ENCODE results near the gene CLIP4. TPM values are rescaled to one million over a fixed set of nuclear protein-coding genes. Genes with fewer than 3 reads are reported as not detected.
A peak's percentile ranks its signal among the peaks of the same experiment; 100 is the strongest.

The CLIP4 gene
- total RNA-seq, 2 experiments from 2014 or later, result 20.1 to 21.9 TPM

GRCh38 chr2:29146197-29146596 is 31.0 kb downstream of the CLIP4 start:
- POLR2A ChIA-PET, result no interaction called here
- H3K36me3 Mint-ChIP-seq (ENCODE audit: low read depth), result peaks cover 25% of the 10 kb centered on the region
- H3K4me3 Mint-ChIP-seq, result no peak overlapping the region
- CTCF ChIA-PET, result no interaction called here
- no peaks in the 10 kb centered on the region for H3K27me3 Mint-ChIP-seq (ENCODE audit: low read depth)
- DNase-seq, result no peak
- H3K4me1 Mint-ChIP-seq (ENCODE audit: low read depth), result peaks cover 1% of the 10 kb centered on the region
- H3K27ac Mint-ChIP-seq, result no peak overlapping the region
- H3K9me3 Mint-ChIP-seq (ENCODE audit: insufficient read depth), result no peaks in the 10 kb centered on the region
- no peak for ATAC-seq

- ChIA-PET POLR2A (interaction anchor here (0.7 kb wide), 1 partner anchor 12 kb away, joined by 3 read pairs; no protein-coding TSS in a partner anchor), CTCF (interaction anchor here (1.3 kb wide), 1 partner anchor 31 kb away, joined by 3 read pairs; no protein-coding TSS in a partner anchor)
- ATAC-seq (no peak), DNase-seq (no peak)
- Mint-ChIP-seq H3K4me1 (ENCODE audit: low read depth) (no peaks in the 10 kb centered on the region), H3K9me3 (ENCODE audit: insufficient read depth) (no peaks in the 10 kb centered on the region), H3K27me3 (ENCODE audit: low read depth) (no peaks in the 10 kb centered on the region), H3K36me3 (ENCODE audit: low read depth) (peaks cover 25% of the 10 kb centered on the region), H3K27ac (no peak overlapping the region), H3K4me3 (no peak overlapping the region)
These were observed 32.7 kb downstream of the CLIP4 start for GRCh38 chr2:29147963-29148362.

GRCh38 chr2:29154610-29155009 is 39.4 kb downstream of the CLIP4 start:
- no peak overlapping the region for H3K27ac Mint-ChIP-seq
- CTCF ChIA-PET, result no interaction called here

GRCh38 chr2:29155578-29155977 is 40.4 kb downstream of the CLIP4 start:
- no peaks in the 10 kb centered on the region for H3K9me3 Mint-ChIP-seq (ENCODE audit: insufficient read depth)
- no peaks in the 10 kb centered on the region for H3K27me3 Mint-ChIP-seq (ENCODE audit: low read depth)
- CTCF ChIA-PET, result no interaction called here
- POLR2A ChIA-PET, result no interaction called here
- H3K27ac Mint-ChIP-seq, result no peak overlapping the region
- H3K4me3 Mint-ChIP-seq, result no peak overlapping the region
- peaks cover 10% of the 10 kb centered on the region for H3K4me1 Mint-ChIP-seq (ENCODE audit: low read depth)
- ATAC-seq (no peak), DNase-seq (no peak)
- H3K36me3 Mint-ChIP-seq (ENCODE audit: low read depth), result peaks cover 44% of the 10 kb centered on the region

More at GRCh38 chr2:29154610-29155009, 39.4 kb downstream of the CLIP4 start:
- Mint-ChIP-seq H3K4me3 (no peak overlapping the region), H3K9me3 (ENCODE audit: insufficient read depth) (no peaks in the 10 kb centered on the region), H3K36me3 (ENCODE audit: low read depth) (peaks cover 39% of the 10 kb centered on the region), H3K4me1 (ENCODE audit: low read depth) (peaks cover 10% of the 10 kb centered on the region), H3K27me3 (ENCODE audit: low read depth) (no peaks in the 10 kb centered on the region)
- DNase-seq (no peak), ATAC-seq (no peak)
- POLR2A ChIA-PET, result no interaction called here

- Mint-ChIP-seq H3K27me3 (ENCODE audit: low read depth) (no peaks in the 10 kb centered on the region), H3K4me3 (no peak overlapping the region), H3K4me1 (ENCODE audit: low read depth) (peaks cover 10% of the 10 kb centered on the region), H3K9me3 (ENCODE audit: insufficient read depth) (no peaks in the 10 kb centered on the region), H3K36me3 (ENCODE audit: low read depth) (peaks cover 50% of the 10 kb centered on the region), H3K27ac (no peak overlapping the region)
- ChIA-PET CTCF (no interaction called here), POLR2A (no interaction called here)
- no peak for DNase-seq
- ATAC-seq, result no peak
These were observed 41.9 kb downstream of the CLIP4 start for GRCh38 chr2:29157131-29157530.

GRCh38 chr2:29159125-29159524 is 43.9 kb downstream of the CLIP4 start:
- ChIA-PET CTCF (no interaction called here), POLR2A (interaction anchor here (0.6 kb wide), 1 partner anchor 52 kb away, joined by 3 read pairs; no protein-coding TSS in a partner anchor)
- DNase-seq (no peak), ATAC-seq (no peak)
- Mint-ChIP-seq H3K4me3 (no peak overlapping the region), H3K9me3 (ENCODE audit: insufficient read depth) (no peaks in the 10 kb centered on the region), H3K36me3 (ENCODE audit: low read depth) (peaks cover 45% of the 10 kb centered on the region), H3K27me3 (ENCODE audit: low read depth) (no peaks in the 10 kb centered on the region), H3K4me1 (ENCODE audit: low read depth) (peaks cover 10% of the 10 kb centered on the region), H3K27ac (peak overlapping the region; percentile 1)

- Mint-ChIP-seq H3K4me3 (no peak overlapping the region), H3K36me3 (ENCODE audit: low read depth) (peaks cover 36% of the 10 kb centered on the region), H3K27ac (no peak overlapping the region), H3K27me3 (ENCODE audit: low read depth) (no peaks in the 10 kb centered on the region), H3K9me3 (ENCODE audit: insufficient read depth) (no peaks in the 10 kb centered on the region), H3K4me1 (ENCODE audit: low read depth) (peaks cover under 1% of the 10 kb centered on the region)
- ChIA-PET CTCF (no interaction called here), POLR2A (no interaction called here)
- ATAC-seq (no peak), DNase-seq (no peak)
These were observed 45.0 kb downstream of the CLIP4 start for GRCh38 chr2:29160184-29160583.

- H3K27me3 Mint-ChIP-seq (ENCODE audit: low read depth), result no peaks in the 10 kb centered on the region
- H3K4me1 Mint-ChIP-seq (ENCODE audit: low read depth), result no peaks in the 10 kb centered on the region
- CTCF ChIA-PET, result interaction anchor here (0.6 kb wide), 1 partner anchor 10 kb away, joined by 3 read pairs; no protein-coding TSS in a partner anchor
- H3K27ac Mint-ChIP-seq, result no peak overlapping the region
- ATAC-seq (no peak), DNase-seq (no peak)
- H3K4me3 Mint-ChIP-seq, result no peak overlapping the region
- H3K36me3 Mint-ChIP-seq (ENCODE audit: low read depth), result peaks cover 31% of the 10 kb centered on the region
- POLR2A ChIA-PET, result no interaction called here
- no peaks in the 10 kb centered on the region for H3K9me3 Mint-ChIP-seq (ENCODE audit: insufficient read depth)
These were observed 47.2 kb downstream of the CLIP4 start for GRCh38 chr2:29162204-29162928.

- CTCF ChIA-PET, result no interaction called here
- DNase-seq (no peak), ATAC-seq (no peak)
- Mint-ChIP-seq H3K27ac (no peak overlapping the region), H3K36me3 (ENCODE audit: low read depth) (peaks cover 26% of the 10 kb centered on the region), H3K4me3 (no peak overlapping the region), H3K4me1 (ENCODE audit: low read depth) (no peaks in the 10 kb centered on the region), H3K27me3 (ENCODE audit: low read depth) (no peaks in the 10 kb centered on the region), H3K9me3 (ENCODE audit: insufficient read depth) (no peaks in the 10 kb centered on the region)
- POLR2A ChIA-PET, result no interaction called here
These were observed 49.1 kb downstream of the CLIP4 start for GRCh38 chr2:29164091-29164846.

GRCh38 chr2:29165362-29166241 is 50.4 kb downstream of the CLIP4 start:
- H3K36me3 Mint-ChIP-seq (ENCODE audit: low read depth), result peaks cover 23% of the 10 kb centered on the region
- H3K9me3 Mint-ChIP-seq (ENCODE audit: insufficient read depth), result no peaks in the 10 kb centered on the region
- no peak for DNase-seq
- ATAC-seq, result no peak
- ChIA-PET POLR2A (no interaction called here), CTCF (no interaction called here)
- no peaks in the 10 kb centered on the region for H3K4me1 Mint-ChIP-seq (ENCODE audit: low read depth)
- no peak overlapping the region for H3K4me3 Mint-ChIP-seq
- no peaks in the 10 kb centered on the region for H3K27me3 Mint-ChIP-seq (ENCODE audit: low read depth)
- H3K27ac Mint-ChIP-seq, result no peak overlapping the region

- H3K4me1 Mint-ChIP-seq (ENCODE audit: low read depth), result no peaks in the 10 kb centered on the region
- peaks cover 22% of the 10 kb centered on the region for H3K36me3 Mint-ChIP-seq (ENCODE audit: low read depth)
- ChIA-PET CTCF (no interaction called here), POLR2A (no interaction called here)
- DNase-seq, result no peak
- no peak overlapping the region for H3K4me3 Mint-ChIP-seq
- no peak for ATAC-seq
- no peak overlapping the region for H3K27ac Mint-ChIP-seq
- H3K9me3 Mint-ChIP-seq (ENCODE audit: insufficient read depth), result no peaks in the 10 kb centered on the region
- H3K27me3 Mint-ChIP-seq (ENCODE audit: low read depth), result no peaks in the 10 kb centered on the region
These were observed 51.2 kb downstream of the CLIP4 start for GRCh38 chr2:29166242-29167039.

All from activated CD8-positive, alpha-beta T cell treated with anti-CD3 and anti-CD28 coated beads, Interleukin-2, amount 10 ng/mL, durations not matched to agents 7 days and 5 days (primary cell).